K562 (cell line): ENCODE results near the gene LLPH. TPM values are rescaled to one million over a fixed set of nuclear protein-coding genes. Genes with fewer than 3 reads are reported as not detected.

Source experiments
- CBX1 ChIP-seq: sonication (generic); IDR thresholded peaks from 2 replicates; pipeline ENCODE4 v1.6.1; 2016; ENCODE audit warnings: antibody characterized with exemption, low read depth, mild to moderate bottlenecking
- CBX5 ChIP-seq: IDR thresholded peaks from 2 replicates; pipeline ENCODE4 v1.6.1; 2014; ENCODE audit warnings: low read depth, borderline replicate concordance
- HMG20A ChIP-seq: fragments of 450-650 bp; formaldehyde crosslinking; conservative IDR thresholded peaks from 2 replicates; pipeline ENCODE4 v1.4.0; 2020; ENCODE audit warnings: mild to moderate bottlenecking, mixed read lengths
- KDM4B ChIP-seq, 2 experiments: fragments of 450-650 bp in 1 of 2; sonication (generic) in 1 of 2; IDR thresholded peaks; 2 replicates each; pipeline ENCODE4 v1.6.1; 2016 to 2017; ENCODE audit warnings: borderline replicate concordance in 2 of 2, antibody characterized with exemption in 1 of 2, low read depth in 1 of 2, mild to moderate bottlenecking in 1 of 2
- SIN3A ChIP-seq, 2 experiments: fragments of 150-350 bp in 1 of 2; IDR thresholded peaks; 2 replicates each; pipeline ENCODE4 v1.6.1; 2011 to 2016; ENCODE audit warnings: borderline replicate concordance in 2 of 2, low read depth in 2 of 2, low read length in 2 of 2, mild to moderate bottlenecking in 2 of 2, moderate library complexity in 2 of 2; ENCODE audit not compliant: control insufficient read depth in 1 of 2
- SMARCA5 ChIP-seq: fragments of 450-650 bp; IDR thresholded peaks from 2 replicates; pipeline ENCODE4 v1.6.1; 2016
- XRCC3 ChIP-seq: fragments of 450-650 bp; IDR thresholded peaks from 2 replicates; pipeline ENCODE4 v1.6.1; 2017; ENCODE audit warnings: mild to moderate bottlenecking, moderate library complexity
- ZNF121 ChIP-seq: sonication (generic); formaldehyde crosslinking; conservative IDR thresholded peaks from 2 replicates; pipeline ENCODE4 v1.8.0; 2022; ENCODE audit warnings: missing genetic modification reagents
- ZNF239 ChIP-seq: fragments of 250-450 bp; sonication (Bioruptor Pico); IDR thresholded peaks from 2 replicates; pipeline ENCODE4 v1.4.0; 2020; ENCODE audit warnings: mild to moderate bottlenecking
- ZNF354B ChIP-seq: fragments of 250-450 bp; sonication (Bioruptor Pico); IDR thresholded peaks from 2 replicates; pipeline ENCODE4 v1.4.0; 2020
- ZNF76 ChIP-seq: fragments of 250-450 bp; sonication (Bioruptor Pico); IDR thresholded peaks from 2 replicates; pipeline ENCODE4 v1.4.0; 2020; ENCODE audit warnings: mild to moderate bottlenecking, moderate library complexity, borderline replicate concordance
- polyA plus RNA-seq, 8 experiments: library from polyadenylated mRNA; depleted of rRNA in 4 of 8; stranded (reverse) in 5 of 8; unstranded in 3 of 8; fragments of >200 nt; fragmentation: Nextera tagmentation in 2 of 8; fragmentation: Illumina TruSeq in 1 of 8; extraction: Ambion mirVana in 2 of 8; extraction: Trizol in 1 of 8; gene quantifications; 2 replicates each; pipeline versions ENCODE4 v1.2.1 to v1.2.3, GENCODE V29; 2011 to 2014; ENCODE audit warnings: inconsistent platforms in 1 of 8, missing spikeins in 1 of 8
- total RNA-seq, 7 experiments: library from RNA; depleted of rRNA in 6 of 7; stranded (reverse); fragments of >200 nt in 6 of 7; fragmentation: Illumina TruSeq in 2 of 7; extraction: Trizol in 2 of 7; gene quantifications; 2 replicates each; pipeline versions ENCODE4 v1.2.1 to v1.2.3, GENCODE V29; 2011 to 2021; ENCODE audit warnings: low replicate concordance in 1 of 7
- TF ChIP-seq, protein P1 (sequence below): fragments of 250-450 bp; sonication (Bioruptor Pico); IDR thresholded peaks from 2 replicates; pipeline ENCODE4 v1.5.0; 2022; ENCODE audit warnings: mild to moderate bottlenecking
- TF ChIP-seq, protein P2 (sequence below): fragments of 450-650 bp; IDR thresholded peaks from 2 replicates; pipeline ENCODE4 v1.6.1; 2016; ENCODE audit warnings: low read depth, mild to moderate bottlenecking, moderate library complexity
- TF ChIP-seq, protein P3 (sequence below), 2 experiments: fragments of 450-650 bp in 1 of 2; sonication (generic) in 1 of 2; formaldehyde crosslinking; conservative IDR thresholded peaks; 2 replicates each; pipeline versions ENCODE4 v1.4.0 to v1.8.1; 2020 to 2022; ENCODE audit warnings: mild to moderate bottlenecking in 1 of 2, missing genetic modification reagents in 1 of 2
- TF ChIP-seq, protein P4 (sequence below): fragments of 250-450 bp; sonication (Bioruptor Pico); IDR thresholded peaks from 2 replicates; pipeline ENCODE4 v1.5.0; 2020; ENCODE audit warnings: mild to moderate bottlenecking, borderline replicate concordance
- TF ChIP-seq, protein P5 (sequence below): fragments of 250-450 bp; sonication (Bioruptor Pico); IDR thresholded peaks from 2 replicates; pipeline ENCODE4 v1.5.0; 2021; ENCODE audit warnings: mild to moderate bottlenecking, moderate library complexity

LLPH gene
- total and polyA plus RNA-seq, 9 of the 15 experiments (the other 6 are each of a cell fraction or from before 2014, with no cell fraction given), result 19.1 to 87.3 (median 59.6) TPM

DNA sequence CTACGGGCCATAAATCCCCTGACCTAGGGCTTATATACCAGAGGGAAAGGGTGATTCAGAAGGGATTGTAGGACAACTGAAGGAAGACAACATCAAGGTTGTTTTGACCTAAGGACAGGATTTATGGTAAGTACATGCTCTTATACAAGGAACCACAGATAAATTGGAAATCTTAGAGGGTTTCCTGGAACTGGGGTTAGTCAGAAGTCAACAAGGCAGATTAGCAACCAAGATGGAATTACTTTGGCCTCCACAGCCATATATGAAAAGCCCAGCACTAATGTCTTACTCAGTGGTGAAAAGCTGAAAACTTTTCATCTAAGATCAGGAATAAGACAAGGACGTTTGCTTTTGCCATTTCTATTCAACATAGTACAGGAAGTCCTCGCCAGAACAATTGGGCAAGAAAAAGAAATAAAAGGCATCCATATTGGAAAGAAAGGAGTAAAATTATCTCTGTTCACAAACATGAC, 33.8 kb upstream of the LLPH start (continued):
- TF ChIP-seq ZNF354B (CRISPR knock-in tag), result 0 out of 2 replicates have a peak, but pooled peaks have one; percentile 32
- no peak for TF ChIP-seq ZNF121 (CRISPR knock-in tag)
- no peak for TF ChIP-seq SIN3A (IDR thresholded peaks at IDR 0.05; ENCODE audit: borderline replicate concordance in 2 of 2, control insufficient read depth in 1 of 2, low read depth in 2 of 2, low read length in 2 of 2)
- TF ChIP-seq, protein P1, sequence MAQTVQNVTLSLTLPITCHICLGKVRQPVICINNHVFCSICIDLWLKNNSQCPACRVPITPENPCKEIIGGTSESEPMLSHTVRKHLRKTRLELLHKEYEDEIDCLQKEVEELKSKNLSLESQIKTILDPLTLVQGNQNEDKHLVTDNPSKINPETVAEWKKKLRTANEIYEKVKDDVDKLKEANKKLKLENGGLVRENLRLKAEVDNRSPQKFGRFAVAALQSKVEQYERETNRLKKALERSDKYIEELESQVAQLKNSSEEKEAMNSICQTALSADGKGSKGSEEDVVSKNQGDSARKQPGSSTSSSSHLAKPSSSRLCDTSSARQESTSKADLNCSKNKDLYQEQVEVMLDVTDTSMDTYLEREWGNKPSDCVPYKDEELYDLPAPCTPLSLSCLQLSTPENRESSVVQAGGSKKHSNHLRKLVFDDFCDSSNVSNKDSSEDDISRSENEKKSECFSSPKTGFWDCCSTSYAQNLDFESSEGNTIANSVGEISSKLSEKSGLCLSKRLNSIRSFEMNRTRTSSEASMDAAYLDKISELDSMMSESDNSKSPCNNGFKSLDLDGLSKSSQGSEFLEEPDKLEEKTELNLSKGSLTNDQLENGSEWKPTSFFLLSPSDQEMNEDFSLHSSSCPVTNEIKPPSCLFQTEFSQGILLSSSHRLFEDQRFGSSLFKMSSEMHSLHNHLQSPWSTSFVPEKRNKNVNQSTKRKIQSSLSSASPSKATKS, result no peak
- peak; percentile 78 for TF ChIP-seq ZNF239 (CRISPR knock-in tag)
- TF ChIP-seq CBX1, result no peak
- no peak for TF ChIP-seq XRCC3
- no peak for TF ChIP-seq ZNF76 (CRISPR knock-in tag)
- no peak for TF ChIP-seq KDM4B (IDR thresholded peaks at IDR 0.05; ENCODE audit: borderline replicate concordance in 2 of 2, low read depth in 1 of 2)
- TF ChIP-seq, protein P2, sequence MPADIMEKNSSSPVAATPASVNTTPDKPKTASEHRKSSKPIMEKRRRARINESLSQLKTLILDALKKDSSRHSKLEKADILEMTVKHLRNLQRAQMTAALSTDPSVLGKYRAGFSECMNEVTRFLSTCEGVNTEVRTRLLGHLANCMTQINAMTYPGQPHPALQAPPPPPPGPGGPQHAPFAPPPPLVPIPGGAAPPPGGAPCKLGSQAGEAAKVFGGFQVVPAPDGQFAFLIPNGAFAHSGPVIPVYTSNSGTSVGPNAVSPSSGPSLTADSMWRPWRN, result peak; percentile 76
- TF ChIP-seq HMG20A (CRISPR knock-in tag), result no peak
- TF ChIP-seq CBX5, result no peak
- TF ChIP-seq, protein P3, sequence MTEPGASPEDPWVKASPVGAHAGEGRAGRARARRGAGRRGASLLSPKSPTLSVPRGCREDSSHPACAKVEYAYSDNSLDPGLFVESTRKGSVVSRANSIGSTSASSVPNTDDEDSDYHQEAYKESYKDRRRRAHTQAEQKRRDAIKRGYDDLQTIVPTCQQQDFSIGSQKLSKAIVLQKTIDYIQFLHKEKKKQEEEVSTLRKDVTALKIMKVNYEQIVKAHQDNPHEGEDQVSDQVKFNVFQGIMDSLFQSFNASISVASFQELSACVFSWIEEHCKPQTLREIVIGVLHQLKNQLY (CRISPR knock-in tag; conservative IDR thresholded peaks at IDR 0.05), result no peak
- TF ChIP-seq, protein P4, sequence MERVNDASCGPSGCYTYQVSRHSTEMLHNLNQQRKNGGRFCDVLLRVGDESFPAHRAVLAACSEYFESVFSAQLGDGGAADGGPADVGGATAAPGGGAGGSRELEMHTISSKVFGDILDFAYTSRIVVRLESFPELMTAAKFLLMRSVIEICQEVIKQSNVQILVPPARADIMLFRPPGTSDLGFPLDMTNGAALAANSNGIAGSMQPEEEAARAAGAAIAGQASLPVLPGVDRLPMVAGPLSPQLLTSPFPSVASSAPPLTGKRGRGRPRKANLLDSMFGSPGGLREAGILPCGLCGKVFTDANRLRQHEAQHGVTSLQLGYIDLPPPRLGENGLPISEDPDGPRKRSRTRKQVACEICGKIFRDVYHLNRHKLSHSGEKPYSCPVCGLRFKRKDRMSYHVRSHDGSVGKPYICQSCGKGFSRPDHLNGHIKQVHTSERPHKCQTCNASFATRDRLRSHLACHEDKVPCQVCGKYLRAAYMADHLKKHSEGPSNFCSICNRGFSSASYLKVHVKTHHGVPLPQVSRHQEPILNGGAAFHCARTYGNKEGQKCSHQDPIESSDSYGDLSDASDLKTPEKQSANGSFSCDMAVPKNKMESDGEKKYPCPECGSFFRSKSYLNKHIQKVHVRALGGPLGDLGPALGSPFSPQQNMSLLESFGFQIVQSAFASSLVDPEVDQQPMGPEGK (CRISPR knock-in tag), result no peak
- TF ChIP-seq SMARCA5, result no peak
- TF ChIP-seq, protein P5, sequence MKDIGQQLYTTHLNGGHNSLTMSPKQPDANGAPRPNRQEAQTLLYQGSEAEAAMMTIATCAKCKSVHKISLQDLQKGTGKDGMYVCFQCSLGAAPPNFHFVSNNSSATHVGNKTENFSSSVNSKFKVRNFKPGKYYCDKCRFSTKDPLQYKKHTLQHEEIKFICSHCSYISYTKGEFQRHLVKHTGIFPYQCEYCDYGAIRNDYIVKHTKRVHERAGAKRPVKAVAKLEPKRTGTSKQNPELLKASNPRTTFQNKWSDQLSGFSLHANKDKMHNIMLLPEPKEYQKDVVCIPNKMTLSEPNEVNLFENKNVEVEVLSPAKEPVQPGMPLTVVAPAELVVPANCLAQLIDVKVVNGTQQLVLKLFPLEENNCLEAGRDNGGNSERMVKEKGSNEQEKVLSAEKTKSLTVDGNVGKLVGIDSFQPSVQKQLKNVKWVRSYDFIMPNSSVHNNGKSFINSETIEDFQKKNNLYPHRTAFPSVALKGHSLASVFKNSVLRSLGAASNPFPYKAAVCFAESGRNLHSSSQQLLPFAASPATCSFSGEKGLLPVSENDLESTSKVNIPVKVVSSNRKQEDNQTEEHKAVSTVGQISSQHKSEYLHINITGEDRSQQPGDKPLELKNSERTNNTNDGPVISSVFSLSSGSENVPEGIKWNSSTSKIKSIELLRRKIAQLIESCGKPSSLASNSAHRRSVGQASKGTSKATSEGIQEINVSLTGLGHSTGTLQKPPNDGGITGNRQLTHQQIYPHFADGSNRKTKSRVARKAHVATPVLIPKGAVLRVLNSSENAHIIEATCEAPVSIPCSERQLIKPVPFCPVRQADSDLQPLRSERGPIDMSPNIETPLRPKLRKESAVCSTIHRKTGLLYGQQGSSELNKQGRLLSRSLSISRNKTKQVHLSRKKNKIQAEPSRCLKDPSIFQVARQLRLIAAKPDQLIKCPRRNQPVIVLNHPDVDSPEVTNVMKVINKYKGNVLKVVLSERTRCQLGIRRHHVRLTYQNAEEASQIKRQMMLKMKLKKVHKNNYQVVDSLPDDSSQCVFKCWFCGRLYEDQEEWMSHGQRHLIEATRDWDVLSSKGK (CRISPR knock-in tag), result no peak
